Measurements from ENCODE around the gene SEMA6B.
"Not testable (repeated sequence)": the region's sequence is repeated elsewhere in the genome, so short reads cannot be mapped to it uniquely, and the experiment has no call there.

The SEMA6B gene

GRCh38 chr19:4600893-4601292 lies 41.4 kb upstream of the SEMA6B start:
- no peak overlapping the region for H3K27ac ChIP-seq

DNA sequence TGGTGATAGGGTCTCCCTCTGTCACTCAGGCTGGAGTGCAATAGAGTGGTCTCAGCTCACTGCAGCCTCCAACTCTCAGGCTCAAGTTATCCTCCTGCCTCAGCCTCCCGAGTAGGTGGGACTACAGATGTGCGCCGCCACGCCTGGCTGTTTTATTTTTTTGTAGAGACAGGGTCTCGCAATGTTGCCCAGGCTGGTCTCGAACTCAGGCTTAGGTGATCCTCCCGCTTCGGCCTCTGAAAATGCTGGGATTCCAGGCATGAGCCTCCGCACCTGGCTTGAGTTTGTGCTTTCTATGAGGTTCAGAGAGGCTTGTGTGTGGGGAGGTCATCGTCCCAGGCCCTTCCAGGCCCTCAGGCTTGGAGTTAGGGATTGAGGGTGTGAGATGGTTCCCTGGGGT lies 40.6 kb upstream of the SEMA6B start:
- H3K27ac ChIP-seq: no peak overlapping the region
- TF ChIP-seq CTCF (conservative IDR thresholded peaks at IDR 0.05) (no peak), ZFX (IDR thresholded peaks at IDR 0.05) (no peak)

More at GRCh38 chr19:4600893-4601292, 41.4 kb upstream of the SEMA6B start:
- TF ChIP-seq ZFX (IDR thresholded peaks at IDR 0.05): no peak
- no peak for TF ChIP-seq CTCF (conservative IDR thresholded peaks at IDR 0.05)

GRCh38 chr19:4598712-4599111 lies 39.2 kb upstream of the SEMA6B start:
- no peak overlapping the region for H3K27ac ChIP-seq
- TF ChIP-seq ZFX (IDR thresholded peaks at IDR 0.05) (no peak), CTCF (conservative IDR thresholded peaks at IDR 0.05) (no peak)

- TF ChIP-seq ZFX (IDR thresholded peaks at IDR 0.05): no peak
- no peak for TF ChIP-seq CTCF (conservative IDR thresholded peaks at IDR 0.05)
- no peak overlapping the region for H3K27ac ChIP-seq
Measured at GRCh38 chr19:4597975-4598671, 38.6 kb upstream of the SEMA6B start.

DNA sequence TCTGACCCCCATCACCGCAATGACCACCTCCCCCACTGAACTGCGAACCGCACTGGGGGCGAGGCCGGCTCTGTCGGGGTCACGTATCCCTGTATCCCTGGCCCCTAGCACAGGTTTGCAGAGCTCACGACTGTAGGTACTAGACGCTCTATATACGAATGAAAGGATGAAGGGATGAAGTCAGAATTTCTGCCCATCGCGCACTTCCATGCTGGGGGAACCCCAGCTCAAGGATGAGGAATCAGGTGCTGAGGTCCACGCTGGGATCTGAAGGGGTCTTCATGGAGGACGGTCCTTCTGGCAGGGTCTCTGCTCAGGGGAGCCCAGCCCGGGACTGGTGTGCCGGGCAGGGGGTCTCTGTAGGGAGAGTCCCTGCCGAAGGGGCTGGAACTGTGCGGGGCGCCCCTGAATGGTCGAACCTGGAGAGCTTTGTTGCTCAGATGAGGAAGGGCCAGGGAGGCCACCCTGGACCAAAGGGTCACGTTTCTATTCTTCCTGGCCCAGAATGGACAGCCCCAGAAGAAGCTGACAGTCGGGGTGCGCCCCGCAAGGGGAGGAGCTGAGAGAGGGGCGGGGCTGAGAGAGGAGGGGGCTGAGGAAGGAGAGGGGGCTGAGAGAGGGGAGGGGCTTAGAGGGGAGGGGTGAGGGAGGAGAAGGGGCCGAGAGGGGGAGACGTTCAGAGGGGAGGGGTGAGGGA lies 37.9 kb upstream of the SEMA6B start:
- H3K27ac ChIP-seq: no peak overlapping the region
- no peak for TF ChIP-seq CTCF (conservative IDR thresholded peaks at IDR 0.05)
- TF ChIP-seq ZFX (IDR thresholded peaks at IDR 0.05): no peak

- no peak overlapping the region for H3K27ac ChIP-seq
- no peak for TF ChIP-seq ZFX (IDR thresholded peaks at IDR 0.05)
- no peak for TF ChIP-seq CTCF (conservative IDR thresholded peaks at IDR 0.05)
Measured at GRCh38 chr19:4596033-4596904, 36.8 kb upstream of the SEMA6B start.

DNA sequence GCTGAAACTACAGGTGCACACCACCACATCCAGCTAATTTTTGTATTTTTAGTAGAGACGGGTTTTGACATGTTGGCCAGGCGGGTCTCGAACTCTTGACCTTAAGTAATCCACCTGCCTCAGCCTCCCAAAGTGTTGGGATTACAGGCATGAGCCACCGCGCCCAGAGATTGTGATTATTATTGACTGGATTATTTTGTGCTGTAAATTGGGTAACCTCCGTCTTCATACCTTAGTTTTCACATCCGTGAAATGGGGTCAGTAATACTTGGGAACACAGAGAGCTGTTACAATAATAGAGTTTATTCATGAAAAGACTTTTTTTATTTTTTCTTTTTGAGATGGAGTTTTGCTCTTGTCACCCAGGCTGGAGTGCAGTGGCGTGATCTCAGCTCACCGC lies 35.7 kb upstream of the SEMA6B start:
- H3K27ac ChIP-seq: not testable (repeated sequence)
